ENCODE results near the gene ATP10B.

ATP10B gene

DNA sequence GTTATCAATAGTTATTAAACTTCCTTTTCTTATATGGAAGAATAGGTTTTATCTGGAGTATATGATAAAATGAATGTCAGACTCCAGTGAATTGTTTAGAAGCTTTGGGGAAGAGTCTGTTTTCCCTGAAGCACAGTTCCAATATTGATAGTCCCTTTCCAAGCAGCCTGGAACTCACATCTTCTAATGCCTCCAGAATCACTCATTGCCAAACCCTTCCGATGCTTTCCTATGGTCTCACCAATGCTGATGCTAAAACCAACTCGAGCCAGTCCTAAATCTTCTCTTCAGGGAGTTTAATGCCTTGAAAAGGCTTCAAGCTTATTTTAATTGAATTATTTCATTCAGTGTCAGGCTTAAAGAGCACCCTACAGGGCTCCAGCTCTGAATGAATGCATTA, 309.2 kb downstream of the ATP10B start:
- no peak for DNase-seq (ENCODE audit: low spot score)
- TF ChIP-seq, protein P1, sequence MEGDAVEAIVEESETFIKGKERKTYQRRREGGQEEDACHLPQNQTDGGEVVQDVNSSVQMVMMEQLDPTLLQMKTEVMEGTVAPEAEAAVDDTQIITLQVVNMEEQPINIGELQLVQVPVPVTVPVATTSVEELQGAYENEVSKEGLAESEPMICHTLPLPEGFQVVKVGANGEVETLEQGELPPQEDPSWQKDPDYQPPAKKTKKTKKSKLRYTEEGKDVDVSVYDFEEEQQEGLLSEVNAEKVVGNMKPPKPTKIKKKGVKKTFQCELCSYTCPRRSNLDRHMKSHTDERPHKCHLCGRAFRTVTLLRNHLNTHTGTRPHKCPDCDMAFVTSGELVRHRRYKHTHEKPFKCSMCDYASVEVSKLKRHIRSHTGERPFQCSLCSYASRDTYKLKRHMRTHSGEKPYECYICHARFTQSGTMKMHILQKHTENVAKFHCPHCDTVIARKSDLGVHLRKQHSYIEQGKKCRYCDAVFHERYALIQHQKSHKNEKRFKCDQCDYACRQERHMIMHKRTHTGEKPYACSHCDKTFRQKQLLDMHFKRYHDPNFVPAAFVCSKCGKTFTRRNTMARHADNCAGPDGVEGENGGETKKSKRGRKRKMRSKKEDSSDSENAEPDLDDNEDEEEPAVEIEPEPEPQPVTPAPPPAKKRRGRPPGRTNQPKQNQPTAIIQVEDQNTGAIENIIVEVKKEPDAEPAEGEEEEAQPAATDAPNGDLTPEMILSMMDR (IDR thresholded peaks at IDR 0.05; ENCODE audit: extremely low read depth, insufficient read depth, missing control alignments), result no peak
- in situ Hi-C loops (cut with MboI; ENCODE audit: low pct_unique_long_range_greater_than_20kb, low sequenced_read_pairs, unreplicated experiment), result no loop called here

DNA sequence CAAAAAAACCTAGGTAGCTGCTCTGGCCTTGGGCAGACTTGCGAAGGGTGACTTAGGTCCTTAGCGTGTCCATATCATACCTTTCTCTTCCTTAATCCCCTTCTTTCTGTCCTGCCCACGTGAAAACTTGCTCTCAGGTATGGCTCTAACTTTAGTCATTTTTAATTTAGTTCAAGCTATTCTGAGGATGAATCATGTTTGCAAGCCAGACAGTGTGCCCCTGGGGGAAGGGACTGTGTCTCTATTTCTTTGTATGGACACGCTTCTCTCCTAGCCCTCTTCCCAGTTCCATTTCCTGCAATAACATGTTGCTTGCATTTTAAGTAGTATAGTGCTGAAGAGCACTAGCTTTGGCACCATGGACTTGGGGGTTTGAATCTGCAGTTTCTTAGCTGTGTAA, 309.7 kb downstream of the ATP10B start:
- in situ Hi-C loops (cut with MboI; ENCODE audit: low pct_unique_long_range_greater_than_20kb, low sequenced_read_pairs, unreplicated experiment), result no loop called here
- TF ChIP-seq, protein P1 (IDR thresholded peaks at IDR 0.05; ENCODE audit: extremely low read depth, insufficient read depth, missing control alignments), result no peak
- DNase-seq (ENCODE audit: low spot score), result no peak

DNA sequence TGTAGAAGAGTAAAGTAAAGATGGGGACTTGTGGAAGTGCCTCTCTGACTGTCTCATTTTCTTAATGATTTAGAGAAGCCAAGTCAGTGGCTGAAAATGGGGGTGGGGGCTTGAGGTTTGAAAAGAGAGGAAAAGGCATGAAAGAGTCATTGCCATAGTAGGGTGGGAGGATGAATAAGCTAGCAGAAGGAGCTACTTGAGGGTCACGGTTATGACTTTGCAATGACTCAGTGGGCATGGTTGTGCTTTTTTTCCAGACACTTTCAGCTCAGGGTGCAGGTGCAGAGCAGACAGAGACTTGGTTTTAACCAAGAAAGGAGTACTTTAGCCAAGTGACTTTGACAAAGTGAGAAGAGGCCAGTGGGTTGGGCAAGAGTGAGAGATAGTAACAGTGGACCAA, 312.6 kb downstream of the ATP10B start:
- in situ Hi-C loops (cut with MboI; ENCODE audit: low pct_unique_long_range_greater_than_20kb, low sequenced_read_pairs, unreplicated experiment), result no loop called here
- DNase-seq (ENCODE audit: low spot score), result no peak

DNA sequence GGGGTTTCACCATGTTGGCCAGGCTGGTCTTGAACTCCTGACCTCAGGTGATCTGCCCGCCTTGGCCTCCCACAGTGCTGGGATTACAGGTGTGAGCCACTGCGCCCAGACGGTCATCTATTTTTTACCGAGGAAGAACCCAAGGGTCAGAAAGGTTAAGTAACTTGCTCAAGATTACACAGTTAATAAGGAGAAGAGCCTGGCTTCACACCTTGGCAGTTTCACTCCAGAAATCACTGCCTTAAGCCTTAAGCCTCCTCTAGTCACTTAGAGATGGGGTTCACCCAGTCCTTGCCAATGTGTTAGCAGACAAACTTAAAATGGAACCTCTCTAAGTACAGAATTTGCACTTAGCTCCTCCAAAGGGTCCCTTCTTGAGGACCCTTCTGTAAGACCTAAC, 314.1 kb downstream of the ATP10B start:
- TF ChIP-seq, protein P1 (IDR thresholded peaks at IDR 0.05; ENCODE audit: extremely low read depth, insufficient read depth, missing control alignments), result no peak
- no peak for DNase-seq (ENCODE audit: low spot score)
- in situ Hi-C loops (cut with MboI; ENCODE audit: low pct_unique_long_range_greater_than_20kb, low sequenced_read_pairs, unreplicated experiment), result no loop called here

More for the DNA sequence above, 312.6 kb downstream of the ATP10B start:
- TF ChIP-seq, protein P1 (IDR thresholded peaks at IDR 0.05; ENCODE audit: extremely low read depth, insufficient read depth, missing control alignments), result no peak

DNA sequence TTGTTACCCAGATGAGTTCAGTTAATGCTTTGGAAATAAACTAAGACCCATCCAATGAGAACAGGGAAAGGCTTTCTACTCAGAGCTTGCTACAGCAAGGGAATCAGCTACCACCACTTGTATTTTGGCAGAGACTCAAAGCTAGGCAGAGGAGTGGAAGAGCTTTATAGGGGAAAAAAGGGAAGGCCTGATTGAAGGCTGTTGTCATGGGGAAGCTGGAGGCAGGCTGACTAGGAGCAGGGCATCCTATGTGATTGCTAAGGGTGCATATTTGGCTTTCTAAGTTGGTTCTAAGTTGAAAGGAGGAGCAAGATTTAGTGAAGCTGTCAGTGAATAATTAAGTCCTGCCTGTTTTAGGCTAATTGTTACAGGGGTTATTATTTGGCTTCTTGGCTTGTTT, 314.9 kb downstream of the ATP10B start:
- in situ Hi-C loops (cut with MboI; ENCODE audit: low pct_unique_long_range_greater_than_20kb, low sequenced_read_pairs, unreplicated experiment), result no loop called here
- TF ChIP-seq, protein P1 (IDR thresholded peaks at IDR 0.05; ENCODE audit: extremely low read depth, insufficient read depth, missing control alignments), result no peak
- no peak for DNase-seq (ENCODE audit: low spot score)

DNA sequence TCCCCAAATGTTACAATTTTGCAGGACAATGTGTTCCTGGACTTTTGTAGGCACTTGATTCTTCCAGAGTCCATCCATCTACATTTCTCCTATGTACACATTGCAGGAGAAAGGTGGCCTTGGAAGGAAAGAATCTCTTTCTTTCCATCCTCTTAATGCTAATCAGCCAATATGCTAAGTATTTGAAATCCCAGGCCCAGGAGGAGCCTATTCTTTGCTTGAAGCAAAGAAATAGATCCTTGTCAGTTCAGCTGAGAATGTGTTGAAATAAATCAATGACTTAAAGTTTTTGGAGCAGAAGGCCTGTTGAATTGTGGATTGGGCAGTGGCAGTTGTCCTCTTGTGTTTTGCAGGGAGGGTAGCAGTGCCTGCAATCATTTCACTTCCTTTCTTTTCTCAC, 317.1 kb downstream of the ATP10B start:
- in situ Hi-C loops (cut with MboI; ENCODE audit: low pct_unique_long_range_greater_than_20kb, low sequenced_read_pairs, unreplicated experiment), result no loop called here

More for the DNA sequence above, 317.1 kb downstream of the ATP10B start:
- TF ChIP-seq, protein P1 (IDR thresholded peaks at IDR 0.05; ENCODE audit: extremely low read depth, insufficient read depth, missing control alignments), result no peak
- DNase-seq (ENCODE audit: low spot score), result no peak
